GM12874 (cell line): ENCODE results near the gene DOCK1.

Experiments used
- CTCF ChIP-seq: IDR thresholded peaks from 2 replicates; pipeline ENCODE4 v1.5.1; 2011; ENCODE audit warnings: low read depth, mild to moderate bottlenecking, control low read depth, low read length, moderate library complexity; ENCODE audit not compliant: insufficient read depth

The DOCK1 gene

GRCh38 chr10:127067542-127068194 is 162.4 kb downstream of the DOCK1 start:
- no peak for TF ChIP-seq CTCF

GRCh38 chr10:127068485-127068884 is 163.3 kb downstream of the DOCK1 start:
- no peak for TF ChIP-seq CTCF

- TF ChIP-seq CTCF, result no peak
Observed at GRCh38 chr10:127069436-127069835, 164.2 kb downstream of the DOCK1 start.

GRCh38 chr10:127071126-127071525 is 165.9 kb downstream of the DOCK1 start:
- TF ChIP-seq CTCF, result no peak

- no peak for TF ChIP-seq CTCF
Observed at GRCh38 chr10:127073666-127074065, 168.4 kb downstream of the DOCK1 start.

- no peak for TF ChIP-seq CTCF
Observed at GRCh38 chr10:127079392-127079791, 174.2 kb downstream of the DOCK1 start.

GRCh38 chr10:127080317-127080716 is 175.1 kb downstream of the DOCK1 start:
- no peak for TF ChIP-seq CTCF

- no peak for TF ChIP-seq CTCF
Observed at GRCh38 chr10:127081851-127082345, 176.7 kb downstream of the DOCK1 start.
